SK-N-SH (cell line): Measurements from ENCODE around the gene AP1M1.

Experiments used
- EP300 ChIP-seq, 2 experiments: IDR thresholded peaks; 2 replicates each; pipeline versions ENCODE4 v1.4.0 to v1.6.1; 2012; ENCODE audit warnings: borderline replicate concordance in 1 of 2, low read depth in 1 of 2, low read length in 1 of 2
- GABPA ChIP-seq: IDR thresholded peaks from 2 replicates; pipeline ENCODE4 v1.4.0; 2012; ENCODE audit warnings: low read depth, mild to moderate bottlenecking
- GATA2 ChIP-seq: sonication (generic); formaldehyde crosslinking; IDR thresholded peaks from 2 replicates; pipeline ENCODE4 v1.5.0; 2020; ENCODE audit warnings: mild to moderate bottlenecking, missing genetic modification reagents
- MXI1 ChIP-seq: IDR thresholded peaks from 2 replicates; pipeline ENCODE4 v1.6.1; 2012; ENCODE audit warnings: mild to moderate bottlenecking, low read depth, low read length, improper control_type of control experiment
- POLR2AphosphoS5 ChIP-seq: IDR thresholded peaks from 2 replicates; pipeline ENCODE4 v1.6.1; 2012; ENCODE audit warnings: low read depth, low read length
- REST ChIP-seq: IDR thresholded peaks from 2 replicates; pipeline ENCODE4 v1.6.1; 2012; ENCODE audit warnings: mild to moderate bottlenecking, low read depth, low read length, moderate library complexity
- SIN3A ChIP-seq: IDR thresholded peaks from 2 replicates; pipeline ENCODE4 v1.6.1; 2012; ENCODE audit warnings: low read depth, mild to moderate bottlenecking, low read length, moderate library complexity, borderline replicate concordance
- USF2 ChIP-seq: fragments of 150-350 bp; IDR thresholded peaks from 2 replicates; pipeline ENCODE4 v1.6.1; 2017; ENCODE audit warnings: antibody characterized with exemption, low read length, low read depth, borderline replicate concordance
- YY1 ChIP-seq: IDR thresholded peaks from 2 replicates; pipeline ENCODE4 v1.4.0; 2012; ENCODE audit warnings: low read depth, mild to moderate bottlenecking
- TF ChIP-seq, protein P1 (sequence below): IDR thresholded peaks from 2 replicates; pipeline ENCODE4 v1.4.0; 2012; ENCODE audit warnings: low read depth
- TF ChIP-seq, protein P2 (sequence below): fragments of 200-600 bp; sonication (generic); IDR thresholded peaks from 2 replicates; pipeline ENCODE4 v1.6.1; 2017; ENCODE audit warnings: antibody characterized with exemption, mild to moderate bottlenecking, moderate library complexity
- TF ChIP-seq, protein P3 (sequence below): fragments of 150-350 bp; IDR thresholded peaks from 2 replicates; pipeline ENCODE4 v1.6.1; 2016; ENCODE audit warnings: mild to moderate bottlenecking, low read depth, low read length
- TF ChIP-seq, protein P4 (sequence below): IDR thresholded peaks from 2 replicates; pipeline ENCODE4 v1.4.0; 2012; ENCODE audit warnings: low read depth, borderline replicate concordance

- TF ChIP-seq, protein P1, sequence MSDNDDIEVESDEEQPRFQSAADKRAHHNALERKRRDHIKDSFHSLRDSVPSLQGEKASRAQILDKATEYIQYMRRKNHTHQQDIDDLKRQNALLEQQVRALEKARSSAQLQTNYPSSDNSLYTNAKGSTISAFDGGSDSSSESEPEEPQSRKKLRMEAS = no peak
- TF ChIP-seq, protein P2, sequence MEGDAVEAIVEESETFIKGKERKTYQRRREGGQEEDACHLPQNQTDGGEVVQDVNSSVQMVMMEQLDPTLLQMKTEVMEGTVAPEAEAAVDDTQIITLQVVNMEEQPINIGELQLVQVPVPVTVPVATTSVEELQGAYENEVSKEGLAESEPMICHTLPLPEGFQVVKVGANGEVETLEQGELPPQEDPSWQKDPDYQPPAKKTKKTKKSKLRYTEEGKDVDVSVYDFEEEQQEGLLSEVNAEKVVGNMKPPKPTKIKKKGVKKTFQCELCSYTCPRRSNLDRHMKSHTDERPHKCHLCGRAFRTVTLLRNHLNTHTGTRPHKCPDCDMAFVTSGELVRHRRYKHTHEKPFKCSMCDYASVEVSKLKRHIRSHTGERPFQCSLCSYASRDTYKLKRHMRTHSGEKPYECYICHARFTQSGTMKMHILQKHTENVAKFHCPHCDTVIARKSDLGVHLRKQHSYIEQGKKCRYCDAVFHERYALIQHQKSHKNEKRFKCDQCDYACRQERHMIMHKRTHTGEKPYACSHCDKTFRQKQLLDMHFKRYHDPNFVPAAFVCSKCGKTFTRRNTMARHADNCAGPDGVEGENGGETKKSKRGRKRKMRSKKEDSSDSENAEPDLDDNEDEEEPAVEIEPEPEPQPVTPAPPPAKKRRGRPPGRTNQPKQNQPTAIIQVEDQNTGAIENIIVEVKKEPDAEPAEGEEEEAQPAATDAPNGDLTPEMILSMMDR = no peak
- TF ChIP-seq, protein P3, sequence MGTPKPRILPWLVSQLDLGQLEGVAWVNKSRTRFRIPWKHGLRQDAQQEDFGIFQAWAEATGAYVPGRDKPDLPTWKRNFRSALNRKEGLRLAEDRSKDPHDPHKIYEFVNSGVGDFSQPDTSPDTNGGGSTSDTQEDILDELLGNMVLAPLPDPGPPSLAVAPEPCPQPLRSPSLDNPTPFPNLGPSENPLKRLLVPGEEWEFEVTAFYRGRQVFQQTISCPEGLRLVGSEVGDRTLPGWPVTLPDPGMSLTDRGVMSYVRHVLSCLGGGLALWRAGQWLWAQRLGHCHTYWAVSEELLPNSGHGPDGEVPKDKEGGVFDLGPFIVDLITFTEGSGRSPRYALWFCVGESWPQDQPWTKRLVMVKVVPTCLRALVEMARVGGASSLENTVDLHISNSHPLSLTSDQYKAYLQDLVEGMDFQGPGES = no peak
- no peak for TF ChIP-seq YY1
- no peak for TF ChIP-seq GATA2
- no peak for TF ChIP-seq SIN3A
- no peak for TF ChIP-seq MXI1
- no peak for TF ChIP-seq EP300 (IDR thresholded peaks at IDR 0.05; ENCODE audit: borderline replicate concordance in 1 of 2, low read depth in 1 of 2, low read length in 1 of 2)
- TF ChIP-seq REST = no peak
- no peak for TF ChIP-seq POLR2AphosphoS5
- TF ChIP-seq USF2 = no peak
- TF ChIP-seq, protein P4, sequence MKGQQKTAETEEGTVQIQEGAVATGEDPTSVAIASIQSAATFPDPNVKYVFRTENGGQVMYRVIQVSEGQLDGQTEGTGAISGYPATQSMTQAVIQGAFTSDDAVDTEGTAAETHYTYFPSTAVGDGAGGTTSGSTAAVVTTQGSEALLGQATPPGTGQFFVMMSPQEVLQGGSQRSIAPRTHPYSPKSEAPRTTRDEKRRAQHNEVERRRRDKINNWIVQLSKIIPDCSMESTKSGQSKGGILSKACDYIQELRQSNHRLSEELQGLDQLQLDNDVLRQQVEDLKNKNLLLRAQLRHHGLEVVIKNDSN = no peak
- TF ChIP-seq GABPA = no peak
Observed at GRCh38 chr19:16210168-16210567, 12.5 kb downstream of the AP1M1 start.
